Ascending aorta (tissue), 2 donors: ENCODE results near the gene RAD21L1. TPM values are rescaled to one million over a fixed set of nuclear protein-coding genes. Genes with fewer than 3 reads are reported as not detected.

ENCODE experiments used
- DNase-seq, 2 donors: peaks; one replicate each; pipeline ENCODE4 v3.0.0-alpha.2; 2019; ENCODE audit warnings: low spot score in 2 of 2
- H3K27ac ChIP-seq, 2 donors: fragments of 200-600 bp; sonication (generic); one replicate each; pipeline ENCODE4 v1.5.1; 2016 to 2017; ENCODE audit warnings: mild to moderate bottlenecking in 1 of 2
- H3K27me3 ChIP-seq: fragments of 200-600 bp; sonication (generic); one replicate; pipeline ENCODE4 v1.5.1; 2017
- H3K36me3 ChIP-seq, 2 donors: fragments of 200-600 bp; sonication (generic); one replicate each; pipeline ENCODE4 v1.5.1; 2016
- H3K4me1 ChIP-seq, 2 donors: fragments of 200-600 bp; sonication (generic); one replicate each; pipeline ENCODE4 v1.5.1; 2016 to 2017; ENCODE audit warnings: mild to moderate bottlenecking in 1 of 2
- H3K4me3 ChIP-seq, 2 donors: fragments of 200-600 bp; sonication (generic); one replicate each; pipeline ENCODE4 v1.5.1; 2016 to 2017; ENCODE audit warnings: mild to moderate bottlenecking in 1 of 2
- H3K9me3 ChIP-seq, 2 donors: fragments of 200-600 bp; sonication (generic); one replicate each; pipeline ENCODE4 v1.5.1; 2016
- intact Hi-C: fragments of 100-400 bp; cut with DNase I; formaldehyde crosslinking; loops from one replicate; pipeline ENCODE4 v1.15.1; 2023
- total RNA-seq: library from RNA; depleted of rRNA; stranded (reverse); fragments of >200 nt; gene quantifications from one replicate; pipeline ENCODE4 v1.1.0, GENCODE V29; 2016
- TF ChIP-seq, protein P1 (sequence below), 3 experiments: fragments of 200-600 bp in 2 of 3; fragments of 450-650 bp in 1 of 3; sonication (generic) in 2 of 3; IDR thresholded peaks; one replicate each; pipeline ENCODE4 v1.5.1; 2016 to 2019; ENCODE audit warnings: antibody characterized with exemption in 3 of 3, mild to moderate bottlenecking in 1 of 3, moderate library complexity in 1 of 3

RAD21L1 gene
- total RNA-seq, 1 donor from 2014 or later, result not detected

DNA sequence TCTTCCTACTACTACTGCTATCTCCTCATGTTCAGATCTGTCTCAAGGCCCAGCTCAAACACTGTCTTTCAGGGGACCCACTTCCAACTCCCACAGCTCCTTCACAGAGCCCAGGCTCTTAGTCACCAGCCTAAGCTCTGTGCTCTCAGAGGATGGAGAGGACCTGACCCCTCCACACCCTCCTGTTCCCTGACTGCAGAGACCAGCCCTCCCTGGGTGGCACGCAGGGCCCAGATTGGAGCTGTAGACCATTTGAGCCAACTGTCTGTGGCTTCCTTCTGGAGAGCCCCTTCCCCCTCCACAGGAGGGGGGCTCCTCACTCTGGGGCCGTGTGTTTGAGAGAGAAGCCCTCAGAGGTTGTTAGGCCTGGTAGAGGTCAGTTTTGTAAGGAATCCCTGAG is 50.1 kb downstream of the RAD21L1 start:
- Histone ChIP-seq H3K4me3 (no peak overlapping the region), H3K27me3 (no peaks in the 10 kb centered on the region), H3K9me3 (no peaks in the 10 kb centered on the region), H3K36me3 (no peaks in the 10 kb centered on the region), H3K4me1 (no peaks in the 10 kb centered on the region), H3K27ac (no peak overlapping the region)
- intact Hi-C loops, result no loop called here
- TF ChIP-seq, protein P1, sequence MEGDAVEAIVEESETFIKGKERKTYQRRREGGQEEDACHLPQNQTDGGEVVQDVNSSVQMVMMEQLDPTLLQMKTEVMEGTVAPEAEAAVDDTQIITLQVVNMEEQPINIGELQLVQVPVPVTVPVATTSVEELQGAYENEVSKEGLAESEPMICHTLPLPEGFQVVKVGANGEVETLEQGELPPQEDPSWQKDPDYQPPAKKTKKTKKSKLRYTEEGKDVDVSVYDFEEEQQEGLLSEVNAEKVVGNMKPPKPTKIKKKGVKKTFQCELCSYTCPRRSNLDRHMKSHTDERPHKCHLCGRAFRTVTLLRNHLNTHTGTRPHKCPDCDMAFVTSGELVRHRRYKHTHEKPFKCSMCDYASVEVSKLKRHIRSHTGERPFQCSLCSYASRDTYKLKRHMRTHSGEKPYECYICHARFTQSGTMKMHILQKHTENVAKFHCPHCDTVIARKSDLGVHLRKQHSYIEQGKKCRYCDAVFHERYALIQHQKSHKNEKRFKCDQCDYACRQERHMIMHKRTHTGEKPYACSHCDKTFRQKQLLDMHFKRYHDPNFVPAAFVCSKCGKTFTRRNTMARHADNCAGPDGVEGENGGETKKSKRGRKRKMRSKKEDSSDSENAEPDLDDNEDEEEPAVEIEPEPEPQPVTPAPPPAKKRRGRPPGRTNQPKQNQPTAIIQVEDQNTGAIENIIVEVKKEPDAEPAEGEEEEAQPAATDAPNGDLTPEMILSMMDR (IDR thresholded peaks at IDR 0.05), result no peak
- DNase-seq, result no peak

DNA sequence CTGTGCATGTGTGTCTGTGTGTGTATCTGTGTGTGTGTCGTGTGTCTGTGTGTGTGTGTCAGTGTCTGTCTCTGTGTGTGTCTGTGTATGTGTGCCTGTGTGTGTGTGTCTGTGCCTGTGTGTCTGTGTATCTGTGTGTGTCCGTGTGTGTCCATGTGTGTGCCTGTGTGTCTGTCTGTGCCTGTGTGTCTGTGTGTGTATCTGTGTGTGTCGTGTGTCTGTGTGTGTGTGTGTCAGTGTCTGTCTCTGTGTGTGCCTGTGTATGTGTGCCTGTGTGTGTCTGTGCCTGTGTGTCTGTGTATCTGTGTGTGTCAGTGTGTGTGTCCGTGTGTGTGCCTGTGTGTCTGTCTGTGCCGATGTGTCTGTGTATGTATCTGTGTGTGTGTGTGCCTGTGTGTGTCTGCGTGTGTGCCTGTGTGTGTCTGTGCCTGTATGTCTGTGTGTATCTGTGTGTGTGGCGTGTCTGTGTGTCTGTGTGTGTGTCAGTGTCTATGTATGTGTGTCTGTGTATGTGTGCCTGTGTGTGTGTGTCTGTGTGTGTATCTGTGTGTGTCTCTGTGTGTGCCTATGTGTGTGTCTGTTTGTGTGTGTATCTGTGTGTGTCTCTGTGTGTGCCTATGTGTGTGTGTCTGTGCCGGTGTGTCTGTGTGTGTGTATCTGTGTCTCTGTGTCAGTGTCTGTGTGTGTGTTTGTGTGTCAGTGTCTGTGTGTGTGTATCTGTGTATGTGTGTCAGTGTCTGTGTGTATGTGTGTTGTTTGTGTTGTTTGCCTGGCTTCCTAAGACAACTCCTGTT is 51.9 kb downstream of the RAD21L1 start:
- Histone ChIP-seq H3K36me3 (no peaks in the 10 kb centered on the region), H3K9me3 (no peaks in the 10 kb centered on the region), H3K27me3 (no peaks in the 10 kb centered on the region), H3K27ac (no peak overlapping the region), H3K4me3 (no peak overlapping the region), H3K4me1 (no peaks in the 10 kb centered on the region)
- intact Hi-C loops, result no loop called here
- TF ChIP-seq, protein P1 (IDR thresholded peaks at IDR 0.05), result no peak
- DNase-seq, result no peak

DNA sequence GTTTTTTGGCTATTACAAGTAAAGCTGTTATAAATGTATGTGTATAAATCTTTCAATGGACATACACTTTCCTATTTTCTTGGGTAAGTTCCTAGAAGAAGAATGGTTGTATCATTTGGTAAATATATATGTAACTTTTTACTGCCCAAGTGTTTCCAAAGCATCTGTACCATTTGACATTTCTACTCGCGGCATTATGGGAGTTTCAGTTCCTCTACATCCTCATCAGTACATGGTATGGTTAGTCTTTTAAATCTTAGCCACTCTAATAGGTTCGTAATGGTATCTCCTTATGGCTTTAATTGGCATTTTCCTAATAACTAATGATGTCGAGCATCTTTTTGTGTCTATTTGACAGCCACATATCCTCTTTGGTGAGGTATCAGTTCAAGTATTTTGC is 53.1 kb downstream of the RAD21L1 start:
- intact Hi-C loops, result no loop called here

DNA sequence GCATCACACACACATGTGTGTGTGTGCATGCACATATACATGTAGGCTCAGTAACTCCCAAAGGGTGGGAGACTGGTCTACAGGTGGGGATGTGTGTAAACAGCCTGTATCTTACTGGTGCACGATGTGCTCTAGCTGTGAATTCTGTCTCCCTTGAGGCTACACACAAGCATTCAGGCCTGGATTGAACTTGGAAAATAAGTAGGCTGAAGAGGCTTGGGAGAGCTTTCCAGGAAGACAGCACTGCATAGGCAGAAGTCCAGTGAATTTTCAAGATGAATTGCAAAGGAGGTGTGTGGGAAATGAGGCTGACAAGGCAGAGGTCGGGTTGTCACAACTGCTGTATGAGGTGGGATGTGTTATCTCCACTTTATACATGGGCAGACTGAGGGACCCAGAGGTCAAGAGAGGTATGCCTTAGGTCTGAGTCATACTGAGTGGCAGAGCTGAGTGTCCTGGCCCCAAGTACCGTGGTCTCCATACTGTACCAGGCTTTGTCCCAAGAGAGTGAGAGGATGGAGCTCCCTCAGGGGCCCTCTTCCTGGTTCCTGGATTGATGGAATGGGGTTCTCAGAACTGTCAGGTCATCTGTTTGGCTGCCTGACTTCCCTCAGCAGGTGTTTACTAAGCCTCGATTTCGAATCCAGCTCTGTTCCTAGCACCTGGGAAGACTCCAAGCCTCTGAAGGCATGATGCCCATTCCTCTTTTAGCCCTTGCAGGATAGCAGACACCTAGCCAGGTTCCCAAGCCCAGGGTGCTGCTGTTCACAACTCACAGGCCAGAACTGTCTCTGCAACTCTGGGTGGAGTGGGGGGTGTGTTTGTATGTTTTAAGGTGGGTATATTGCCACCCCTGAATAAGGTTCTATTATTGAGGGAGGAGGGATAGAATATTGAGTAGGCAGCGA is 54.6 kb downstream of the RAD21L1 start:
- no peaks in the 10 kb centered on the region for H3K27me3 ChIP-seq
- peak in 1 of 2 donors; percentile 18 for DNase-seq
- TF ChIP-seq, protein P1 (IDR thresholded peaks at IDR 0.05), result no peak
- H3K27ac ChIP-seq, result no peak overlapping the region
- no peaks in the 10 kb centered on the region for H3K9me3 ChIP-seq
- H3K36me3 ChIP-seq, result peaks cover 0 to 8% of the 10 kb centered on the region in 2 donors
- no peak overlapping the region for H3K4me3 ChIP-seq
- no peaks in the 10 kb centered on the region for H3K4me1 ChIP-seq
- intact Hi-C loops, result no loop called here

More for the DNA sequence above, 53.1 kb downstream of the RAD21L1 start:
- Histone ChIP-seq H3K9me3 (no peaks in the 10 kb centered on the region), H3K36me3 (peaks cover 0 to 8% of the 10 kb centered on the region in 2 donors), H3K27me3 (no peaks in the 10 kb centered on the region), H3K27ac (no peak overlapping the region), H3K4me3 (no peak overlapping the region), H3K4me1 (no peaks in the 10 kb centered on the region)
- TF ChIP-seq, protein P1 (IDR thresholded peaks at IDR 0.05), result no peak
- DNase-seq, result no peak

DNA sequence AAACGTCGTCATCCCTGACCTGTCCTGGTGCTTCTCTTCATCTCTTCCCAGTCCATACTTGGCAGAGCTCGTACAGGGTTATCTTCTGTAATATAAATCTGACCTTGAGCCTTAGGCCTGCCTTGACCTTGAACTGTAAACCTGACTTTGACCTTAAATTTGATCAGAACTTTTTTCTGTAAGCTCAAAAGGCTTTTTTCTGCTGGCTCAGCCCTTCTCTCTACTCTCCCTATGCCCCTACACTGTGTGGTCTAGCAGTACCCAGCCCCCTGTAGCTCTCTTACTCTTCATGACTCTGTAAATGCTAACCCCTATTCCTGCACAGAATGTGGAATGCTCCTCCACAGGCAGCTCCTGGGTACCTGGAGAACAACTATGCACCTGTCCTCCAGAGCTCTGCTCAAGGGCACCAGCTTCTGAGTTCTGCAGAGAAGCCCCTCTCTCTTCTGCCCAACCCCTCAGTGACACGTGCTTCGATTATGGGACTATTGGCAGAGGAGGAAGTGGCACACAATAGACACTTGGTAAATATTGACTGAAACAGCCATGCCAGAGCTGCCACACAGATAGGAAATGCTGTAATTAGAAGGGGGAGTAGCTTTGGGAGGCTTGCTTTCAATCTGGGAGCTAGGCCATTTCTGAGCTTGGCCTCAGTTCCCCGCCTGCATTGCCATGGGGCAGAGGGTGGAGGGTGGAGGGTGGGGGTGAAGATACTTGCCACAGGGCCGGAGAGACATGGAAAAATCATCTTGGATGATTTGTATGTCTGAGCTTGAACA is 55.6 kb downstream of the RAD21L1 start:
- Histone ChIP-seq H3K27me3 (no peaks in the 10 kb centered on the region), H3K4me1 (no peaks in the 10 kb centered on the region), H3K36me3 (peaks cover 0 to 8% of the 10 kb centered on the region in 2 donors), H3K27ac (no peak overlapping the region), H3K9me3 (no peaks in the 10 kb centered on the region), H3K4me3 (no peak overlapping the region)
- DNase-seq, result peak in 1 of 2 donors; percentile 8
- intact Hi-C loops, result no loop called here
- TF ChIP-seq, protein P1 (IDR thresholded peaks at IDR 0.05), result no peak
